DND-41 (cell line): ENCODE results near the gene TRIM34.

Experiments used
- ATAC-seq: fragments of 200-7000 bp; cut with Tn5 transposase; 3 replicates; pipeline ENCODE4 v1.9.1; 2021; ENCODE audit warnings: low read depth; ENCODE audit not compliant: insufficient read depth
- DNase-seq: peaks from one replicate; pipeline ENCODE4 v3.0.0-alpha.2; 2020
- H2AFZ ChIP-seq: 2 replicates; pipeline ENCODE4 v1.6.0; 2012; ENCODE audit warnings: low read depth, low read length
- H3K27ac ChIP-seq: 2 replicates; pipeline ENCODE4 v1.5.1; 2012; ENCODE audit warnings: low read length, inconsistent platforms
- H3K27me3 ChIP-seq: fragments of 200-600 bp; sonication (generic); 2 replicates; pipeline ENCODE4 v1.6.0; 2012; ENCODE audit warnings: low read length, mild to moderate bottlenecking, inconsistent platforms; ENCODE audit not compliant: insufficient read depth, poor library complexity
- H3K36me3 ChIP-seq: 2 replicates; pipeline ENCODE4 v1.5.1; 2012; ENCODE audit warnings: low read length, inconsistent platforms; ENCODE audit not compliant: insufficient read depth
- H3K4me1 ChIP-seq: 2 replicates; pipeline ENCODE4 v1.5.1; 2012; ENCODE audit warnings: mild to moderate bottlenecking, low read length; ENCODE audit not compliant: insufficient read depth
- H3K4me2 ChIP-seq: 2 replicates; pipeline ENCODE4 v1.6.0; 2012; ENCODE audit warnings: mild to moderate bottlenecking, moderate library complexity, low read length, inconsistent platforms; ENCODE audit not compliant: insufficient read depth
- H3K4me3 ChIP-seq, 2 experiments: fragments of 200-600 bp in 1 of 2; shearing (Covaris generic) in 1 of 2; 2 replicates each; pipeline ENCODE4 v1.5.1; 2012 to 2016; ENCODE audit warnings: inconsistent platforms in 2 of 2, low read length in 2 of 2, mild to moderate bottlenecking in 2 of 2, low read depth in 1 of 2, moderate library complexity in 1 of 2
- H3K79me2 ChIP-seq: 2 replicates; pipeline ENCODE4 v1.6.0; 2012; ENCODE audit warnings: low read length, inconsistent platforms; ENCODE audit not compliant: insufficient read depth
- H3K9ac ChIP-seq: 2 replicates; pipeline ENCODE4 v1.6.0; 2012; ENCODE audit warnings: low read depth, mild to moderate bottlenecking, inconsistent platforms, low read length, moderate library complexity
- H3K9me3 ChIP-seq: 2 replicates; pipeline ENCODE4 v1.5.1; 2012; ENCODE audit warnings: low read length, moderate library complexity, mild to moderate bottlenecking, inconsistent platforms; ENCODE audit not compliant: insufficient read depth, severe bottlenecking
- H4K20me1 ChIP-seq: 2 replicates; pipeline ENCODE4 v1.6.0; 2012; ENCODE audit warnings: low read length; ENCODE audit not compliant: insufficient read depth
- EZH2 ChIP-seq: IDR thresholded peaks from 3 replicates; pipeline ENCODE4 v1.6.1; 2012; ENCODE audit warnings: borderline replicate concordance, low read depth, mild to moderate bottlenecking, moderate library complexity, low read length, inconsistent platforms; ENCODE audit not compliant: severe bottlenecking
- TF ChIP-seq, protein P1 (sequence below): IDR thresholded peaks from 2 replicates; pipeline ENCODE4 v1.5.1; 2012; ENCODE audit warnings: borderline replicate concordance, low read length, moderate library complexity, mild to moderate bottlenecking; ENCODE audit not compliant: poor library complexity, severe bottlenecking; ENCODE audit errors: extremely low read depth

The TRIM34 gene

DNA sequence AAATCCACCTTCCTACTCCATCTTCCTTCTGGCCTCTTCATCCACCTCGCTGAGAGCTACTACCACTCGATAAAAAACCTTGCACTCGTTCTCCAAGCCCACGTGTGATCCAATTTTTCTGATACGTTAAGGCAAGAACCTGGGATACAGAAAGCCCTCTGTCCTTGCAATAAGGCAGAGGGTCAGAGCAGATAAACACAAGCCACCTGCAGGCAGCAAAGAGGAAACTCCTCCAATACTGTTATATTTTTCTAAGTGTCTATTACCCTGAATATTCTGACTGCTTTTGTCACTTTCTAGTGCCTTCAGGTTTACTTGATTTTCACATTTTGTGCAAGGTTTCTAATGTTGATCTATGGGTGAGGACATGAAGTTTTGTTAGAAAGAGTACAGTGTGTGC is 33.5 kb downstream of the TRIM34 start:
- ATAC-seq (no peak), DNase-seq (no peak)
- TF ChIP-seq EZH2 = no peak
- TF ChIP-seq, protein P1, sequence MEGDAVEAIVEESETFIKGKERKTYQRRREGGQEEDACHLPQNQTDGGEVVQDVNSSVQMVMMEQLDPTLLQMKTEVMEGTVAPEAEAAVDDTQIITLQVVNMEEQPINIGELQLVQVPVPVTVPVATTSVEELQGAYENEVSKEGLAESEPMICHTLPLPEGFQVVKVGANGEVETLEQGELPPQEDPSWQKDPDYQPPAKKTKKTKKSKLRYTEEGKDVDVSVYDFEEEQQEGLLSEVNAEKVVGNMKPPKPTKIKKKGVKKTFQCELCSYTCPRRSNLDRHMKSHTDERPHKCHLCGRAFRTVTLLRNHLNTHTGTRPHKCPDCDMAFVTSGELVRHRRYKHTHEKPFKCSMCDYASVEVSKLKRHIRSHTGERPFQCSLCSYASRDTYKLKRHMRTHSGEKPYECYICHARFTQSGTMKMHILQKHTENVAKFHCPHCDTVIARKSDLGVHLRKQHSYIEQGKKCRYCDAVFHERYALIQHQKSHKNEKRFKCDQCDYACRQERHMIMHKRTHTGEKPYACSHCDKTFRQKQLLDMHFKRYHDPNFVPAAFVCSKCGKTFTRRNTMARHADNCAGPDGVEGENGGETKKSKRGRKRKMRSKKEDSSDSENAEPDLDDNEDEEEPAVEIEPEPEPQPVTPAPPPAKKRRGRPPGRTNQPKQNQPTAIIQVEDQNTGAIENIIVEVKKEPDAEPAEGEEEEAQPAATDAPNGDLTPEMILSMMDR = no peak
- H4K20me1 ChIP-seq = no peaks in the 10 kb centered on the region
- H3K9ac ChIP-seq = no peak overlapping the region
- peaks cover 2% of the 10 kb centered on the region; the same call in 1 of the 2 replicates for H3K36me3 ChIP-seq
- H3K9me3 ChIP-seq = no peaks in the 10 kb centered on the region
- no peak overlapping the region for H3K27ac ChIP-seq
- H3K27me3 ChIP-seq = no peaks in the 10 kb centered on the region
- H3K4me3 ChIP-seq = no peak overlapping the region
- no peaks in the 10 kb centered on the region for H3K79me2 ChIP-seq
- no peak overlapping the region for H2AFZ ChIP-seq
- no peaks in the 10 kb centered on the region for H3K4me1 ChIP-seq
- no peak overlapping the region for H3K4me2 ChIP-seq

DNA sequence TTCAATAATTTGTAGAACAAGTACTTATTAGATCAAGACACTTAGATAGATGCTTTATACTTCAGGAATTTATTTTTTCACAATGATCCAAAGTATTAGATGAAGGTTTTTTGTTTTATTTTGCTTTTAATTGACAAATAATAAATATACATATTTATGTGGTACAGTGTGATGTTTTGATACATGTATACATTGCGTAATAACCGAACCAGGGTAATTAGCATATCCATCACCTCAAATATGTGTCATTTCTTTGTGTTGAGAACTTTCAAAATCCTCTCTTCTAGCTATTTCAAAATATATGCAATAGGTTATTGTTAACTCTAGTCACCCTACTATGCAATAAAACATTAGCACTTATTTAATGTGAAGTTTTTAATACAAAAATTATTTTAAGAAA is 38.7 kb downstream of the TRIM34 start:
- Histone ChIP-seq H3K4me3 (no peak overlapping the region), H3K9me3 (no peaks in the 10 kb centered on the region), H3K4me2 (no peak overlapping the region), H3K27me3 (no peaks in the 10 kb centered on the region), H2AFZ (no peak overlapping the region), H3K36me3 (peaks cover 45% of the 10 kb centered on the region; the same call in 1 of the 2 replicates), H4K20me1 (no peaks in the 10 kb centered on the region), H3K9ac (no peak overlapping the region), H3K27ac (no peak overlapping the region), H3K79me2 (no peaks in the 10 kb centered on the region), H3K4me1 (no peaks in the 10 kb centered on the region)
- DNase-seq (no peak), ATAC-seq (no peak)
- TF ChIP-seq, protein P1 = no peak
- TF ChIP-seq EZH2 = no peak

DNA sequence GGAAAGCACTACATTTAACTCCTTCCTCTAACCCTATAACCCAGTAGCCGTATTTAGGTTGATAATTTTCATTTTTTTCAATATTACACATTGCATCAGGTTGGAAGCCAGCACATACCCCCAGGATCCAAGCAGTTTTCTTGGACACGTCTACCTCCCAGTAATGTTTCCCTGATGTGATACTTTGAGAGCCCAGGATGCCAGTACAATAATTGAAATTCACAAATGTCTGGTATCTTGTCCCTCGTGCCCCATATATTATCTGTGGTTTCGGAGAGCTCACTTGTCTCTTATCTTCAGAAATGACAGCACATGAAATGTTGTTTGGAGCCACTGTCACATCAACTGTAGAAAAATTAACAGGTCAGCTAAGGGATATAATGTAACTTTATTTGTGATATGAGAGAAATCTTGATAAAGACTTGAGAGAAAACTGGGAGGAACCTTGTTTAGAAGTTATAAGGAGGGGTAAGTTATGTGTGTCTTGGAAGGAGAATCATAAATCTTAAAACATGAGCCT is 40.3 kb downstream of the TRIM34 start:
- H3K9me3 ChIP-seq = no peaks in the 10 kb centered on the region
- H3K4me1 ChIP-seq = no peaks in the 10 kb centered on the region
- no peak overlapping the region for H3K4me3 ChIP-seq
- peaks cover 58% of the 10 kb centered on the region for H3K36me3 ChIP-seq
- no peak overlapping the region for H3K27ac ChIP-seq
- TF ChIP-seq EZH2 = no peak
- TF ChIP-seq, protein P1 = no peak
- no peak overlapping the region for H3K9ac ChIP-seq
- no peak for DNase-seq
- no peak overlapping the region for H2AFZ ChIP-seq
- no peak for ATAC-seq
- no peaks in the 10 kb centered on the region for H3K79me2 ChIP-seq
- H4K20me1 ChIP-seq = no peaks in the 10 kb centered on the region
- no peak overlapping the region for H3K4me2 ChIP-seq
- no peaks in the 10 kb centered on the region for H3K27me3 ChIP-seq

DNA sequence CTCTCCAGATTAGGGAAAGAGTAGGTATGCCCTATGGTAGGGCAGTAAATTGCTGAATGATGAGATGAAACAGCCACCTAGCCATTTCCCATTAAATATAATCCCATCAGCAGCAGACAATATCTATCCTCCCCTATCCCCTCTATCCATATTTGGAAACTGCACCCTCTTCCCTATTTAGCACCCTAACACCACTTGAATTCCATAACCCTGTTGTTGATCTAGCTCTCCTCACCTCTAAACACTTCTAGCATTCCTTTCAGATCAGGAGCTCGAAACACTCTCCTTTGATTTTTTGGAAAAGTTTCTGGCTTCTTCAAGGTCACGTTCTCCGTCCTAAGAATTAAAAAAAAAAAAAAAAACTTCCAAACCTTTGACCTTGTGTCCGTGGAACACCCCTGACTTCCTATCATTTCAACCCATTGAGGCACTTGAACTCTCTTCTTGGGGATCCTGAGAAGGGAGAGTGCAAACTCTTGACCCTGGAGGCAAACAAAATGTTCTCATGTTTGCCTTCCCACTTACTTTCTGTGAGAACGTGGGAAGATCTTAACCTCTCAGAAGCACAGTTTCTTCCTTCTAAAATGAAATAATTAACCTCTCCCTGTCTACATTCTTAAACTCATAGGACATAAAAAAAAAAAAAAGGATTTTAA is 41.1 kb downstream of the TRIM34 start:
- ATAC-seq = no peak
- H2AFZ ChIP-seq = no peak overlapping the region
- TF ChIP-seq EZH2 = no peak
- TF ChIP-seq, protein P1 = no peak
- H3K36me3 ChIP-seq = peaks cover 65% of the 10 kb centered on the region
- H3K9me3 ChIP-seq = no peaks in the 10 kb centered on the region
- no peak overlapping the region for H3K9ac ChIP-seq
- no peaks in the 10 kb centered on the region for H3K27me3 ChIP-seq
- DNase-seq = no peak
- no peaks in the 10 kb centered on the region for H4K20me1 ChIP-seq
- no peaks in the 10 kb centered on the region for H3K4me1 ChIP-seq
- H3K4me2 ChIP-seq = no peak overlapping the region
- H3K4me3 ChIP-seq = no peak overlapping the region
- H3K79me2 ChIP-seq = 0 out of 2 replicates have a peak, but pooled peaks cover 4% of the 10 kb centered on the region
- H3K27ac ChIP-seq = no peak overlapping the region
